Measurements from ENCODE around the gene DNAH6.

The DNAH6 gene

DNA sequence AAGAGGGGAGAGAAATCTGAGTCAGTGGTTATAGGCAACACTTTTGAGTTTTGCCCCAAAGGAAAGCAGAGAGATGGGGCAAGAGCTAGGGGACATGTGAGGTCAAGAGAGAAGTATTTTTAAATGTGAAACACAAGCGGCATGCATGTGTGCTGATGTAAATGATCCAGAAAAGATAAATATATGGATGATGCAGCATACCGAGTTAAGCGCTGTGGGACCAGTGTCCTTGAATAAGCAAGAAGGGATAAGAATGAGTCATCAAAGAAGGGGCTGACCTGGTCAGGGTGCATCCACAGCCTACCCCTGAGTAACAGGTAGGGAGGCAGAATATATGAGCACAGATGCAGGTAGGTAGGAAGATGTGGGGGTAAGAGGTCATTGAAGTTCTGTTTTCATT, 183.7 kb downstream of the DNAH6 start:
- DNase-seq, result no peak

DNA sequence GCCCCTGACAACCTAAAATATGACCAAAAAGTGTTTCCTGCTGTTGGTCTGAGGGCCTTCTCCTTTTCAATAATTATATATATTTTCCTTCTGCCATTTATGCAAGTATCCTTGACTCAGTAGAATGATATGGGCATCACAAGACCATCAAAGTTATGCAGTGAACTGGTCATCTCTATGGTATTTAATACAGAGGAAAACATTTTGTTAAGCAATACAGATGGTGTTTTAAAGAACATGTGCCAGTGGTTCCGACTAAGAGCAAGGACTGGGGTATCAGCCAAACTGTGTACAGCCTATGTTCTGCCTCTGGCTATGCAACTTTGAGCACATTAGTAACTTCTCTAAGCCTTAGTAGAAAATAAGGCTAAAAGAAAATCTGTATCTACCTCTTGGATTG, 185.6 kb downstream of the DNAH6 start:
- no peak for DNase-seq

DNA sequence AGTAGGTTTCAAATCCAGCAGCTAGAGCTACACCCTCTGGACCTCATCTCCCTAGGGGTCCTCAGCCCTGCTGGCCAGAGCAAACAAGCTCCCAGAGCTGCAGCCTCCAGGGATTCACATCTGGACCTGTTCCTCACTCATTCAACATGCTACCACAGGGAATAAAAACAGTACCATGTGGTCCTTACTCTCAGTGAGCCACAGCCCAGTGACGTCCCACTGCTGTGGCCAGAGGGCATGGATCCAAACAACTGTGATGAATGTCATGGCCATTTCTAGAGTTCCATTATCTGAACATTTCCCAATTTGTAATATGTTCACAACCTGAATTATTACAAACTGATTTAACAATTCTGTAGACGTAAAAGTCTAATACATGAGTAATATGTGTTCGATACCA, 186.6 kb downstream of the DNAH6 start:
- no peak for DNase-seq

DNA sequence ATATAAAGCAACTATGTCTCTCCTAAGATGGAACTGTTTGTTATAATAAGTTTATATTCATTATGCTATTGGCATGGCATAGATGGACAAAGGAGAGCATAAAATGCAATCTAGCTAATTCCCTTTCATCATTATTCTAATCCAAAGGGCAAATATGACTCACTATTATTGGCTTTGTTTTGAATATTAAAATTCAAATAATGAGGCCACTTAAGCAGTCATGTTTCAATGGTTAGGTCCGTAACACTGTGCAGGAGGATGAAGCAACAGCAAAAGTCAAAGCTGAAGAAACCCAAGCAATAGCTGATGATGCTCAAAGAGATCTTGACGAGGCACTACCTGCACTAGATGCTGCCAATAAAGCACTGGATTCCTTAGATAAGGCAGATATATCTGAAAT, 187.5 kb downstream of the DNAH6 start:
- no peak for DNase-seq

DNA sequence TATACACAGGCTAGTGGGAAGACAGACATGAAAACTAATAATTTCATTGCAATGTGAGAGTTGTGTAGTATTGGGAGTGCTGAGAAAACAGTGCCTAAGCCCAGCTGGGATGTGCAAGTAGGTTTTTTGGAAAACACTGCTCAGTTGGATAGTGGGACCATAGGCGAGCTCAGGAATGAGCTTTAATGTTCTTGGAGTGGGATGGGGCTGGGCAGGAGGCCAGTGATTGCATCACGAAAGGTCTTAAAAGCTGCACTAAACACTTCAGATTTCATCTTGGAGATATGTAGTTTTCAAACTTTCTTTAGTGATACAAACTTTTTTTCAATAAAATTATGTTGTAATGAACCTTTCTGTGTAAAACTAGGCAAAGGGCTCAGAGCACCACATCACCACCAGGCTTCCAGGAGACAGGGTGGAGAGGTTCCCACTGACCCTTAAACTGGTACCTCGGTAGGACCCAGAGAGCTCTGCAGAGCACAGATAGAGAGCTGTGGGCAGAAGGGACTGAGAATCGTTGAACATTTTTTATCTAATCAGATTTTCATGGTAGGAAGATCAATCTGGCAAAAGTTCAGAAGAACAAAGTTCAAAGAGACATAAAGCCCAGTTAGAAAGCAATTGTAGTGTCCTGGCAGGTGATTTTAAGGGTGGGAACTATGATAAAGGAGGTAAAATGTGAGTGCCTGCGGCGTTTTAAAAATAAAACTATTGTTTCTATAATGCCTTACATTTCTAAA, 188.4 kb downstream of the DNAH6 start:
- no peak for DNase-seq

DNA sequence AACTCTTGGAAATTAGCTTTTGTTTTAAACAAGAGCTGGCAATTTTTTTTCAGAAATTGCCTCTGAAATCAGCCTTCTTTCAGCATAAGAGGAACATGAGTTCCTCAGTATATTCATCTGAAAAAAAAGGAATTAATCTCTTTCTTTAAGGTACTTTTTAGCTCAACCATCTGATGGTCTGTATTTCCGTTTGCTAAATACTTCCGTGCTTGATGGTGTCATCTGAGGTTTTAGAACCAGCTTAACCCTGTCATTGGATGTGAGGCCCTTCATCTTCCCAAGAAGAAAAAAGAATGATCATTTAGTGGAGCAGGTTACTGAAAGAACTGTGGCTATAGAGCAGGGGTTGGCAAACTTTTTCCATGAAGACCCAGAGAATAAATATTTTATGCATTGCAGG, 189.6 kb downstream of the DNAH6 start:
- no peak for DNase-seq

DNA sequence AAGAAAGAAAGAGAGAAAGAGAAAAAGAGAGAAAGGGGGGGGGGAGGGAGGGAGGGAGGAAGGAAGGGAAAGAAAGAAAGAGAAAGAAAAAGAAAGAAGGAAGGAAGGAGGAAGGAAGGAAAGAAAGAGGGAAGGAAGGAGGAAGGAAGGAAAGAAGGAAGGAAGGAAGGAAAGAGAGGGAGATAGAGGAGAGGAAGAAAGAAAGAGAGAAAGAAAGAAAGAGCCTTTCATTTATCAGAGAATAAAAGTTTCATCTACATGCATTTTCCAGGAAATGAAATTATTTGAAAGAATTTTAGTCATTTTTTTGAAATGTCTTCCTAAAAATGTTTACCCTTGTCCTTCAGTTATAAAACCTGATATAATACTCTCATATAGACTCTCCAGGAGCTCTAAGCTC, 192.1 kb downstream of the DNAH6 start:
- DNase-seq, result no peak

DNA sequence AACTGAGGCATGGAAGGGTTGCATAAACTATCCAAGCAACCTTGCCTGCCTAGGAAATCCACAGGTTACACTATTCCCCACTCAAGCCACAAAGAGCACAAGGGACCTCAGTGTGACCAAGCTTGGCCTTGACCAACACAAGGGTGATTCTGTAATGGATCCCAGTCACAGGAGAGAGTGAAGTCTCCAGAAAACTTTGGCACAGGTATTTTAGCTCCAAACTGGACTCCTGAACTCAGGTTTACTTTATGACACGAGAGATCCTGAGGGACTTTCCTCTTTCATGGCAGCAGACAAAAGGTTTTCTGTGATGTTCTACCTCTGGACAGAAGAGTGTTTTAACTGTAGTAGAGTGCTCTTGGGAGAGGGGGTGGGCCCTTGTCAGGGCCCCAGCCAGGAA, 195.4 kb downstream of the DNAH6 start:
- no peak for DNase-seq

DNA sequence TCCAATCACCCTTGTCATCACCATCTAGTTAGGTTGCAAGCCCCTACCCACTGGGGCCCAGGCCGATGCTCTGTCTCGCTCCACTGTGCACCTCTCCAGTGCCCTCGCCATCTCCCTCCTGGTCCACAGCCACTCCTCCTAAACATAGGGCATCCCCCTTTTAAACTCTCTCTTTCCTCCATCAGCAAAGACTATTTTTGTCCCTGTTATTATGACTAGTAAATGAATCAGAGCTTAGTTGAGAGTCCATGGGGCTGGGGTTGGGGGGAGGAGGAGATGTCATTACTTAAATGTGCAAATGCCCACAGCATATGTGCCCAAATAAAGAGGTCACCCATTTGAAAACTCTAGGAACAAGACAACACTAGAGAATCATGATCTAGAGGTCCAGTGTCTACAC, 197.1 kb downstream of the DNAH6 start:
- DNase-seq, result no peak

DNA sequence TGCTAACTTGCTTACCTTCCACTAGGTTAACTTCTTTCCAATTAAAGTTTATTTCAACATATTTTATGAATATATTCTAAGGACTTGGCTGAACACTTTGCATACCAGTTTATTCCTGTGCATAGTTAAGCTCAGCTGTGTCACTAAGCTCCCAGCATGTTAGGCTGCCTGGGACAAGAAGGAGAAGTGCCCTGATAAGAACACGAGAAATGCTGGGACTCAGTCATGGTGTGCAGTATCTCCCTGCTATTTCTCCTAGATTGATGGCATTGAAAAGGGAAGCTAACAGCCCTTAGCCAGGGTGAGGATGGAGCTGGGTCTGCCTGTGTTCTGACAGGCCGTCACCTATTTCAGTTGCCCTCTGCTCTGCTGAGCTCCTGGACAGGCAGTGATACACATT, 200.3 kb downstream of the DNAH6 start:
- no peak for DNase-seq

DNA sequence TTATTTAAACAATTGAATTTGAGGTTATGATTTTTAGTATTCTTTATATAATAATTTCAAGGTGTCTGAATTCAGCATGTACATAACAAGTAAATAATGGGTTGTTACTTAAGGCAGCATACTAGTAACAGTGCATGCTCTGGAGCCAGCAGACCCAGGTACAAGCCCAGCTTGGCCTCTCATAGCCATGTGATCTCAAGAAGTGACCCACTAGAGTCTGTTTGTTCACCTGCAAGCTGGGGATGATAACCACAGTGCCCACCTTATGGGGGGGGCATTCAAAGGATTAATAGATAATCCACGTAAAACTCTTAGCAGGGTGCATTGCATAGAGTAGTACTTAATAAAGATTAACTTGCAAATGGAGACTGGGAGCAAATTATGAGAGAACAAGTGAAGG, 201.0 kb downstream of the DNAH6 start:
- DNase-seq, result no peak

DNA sequence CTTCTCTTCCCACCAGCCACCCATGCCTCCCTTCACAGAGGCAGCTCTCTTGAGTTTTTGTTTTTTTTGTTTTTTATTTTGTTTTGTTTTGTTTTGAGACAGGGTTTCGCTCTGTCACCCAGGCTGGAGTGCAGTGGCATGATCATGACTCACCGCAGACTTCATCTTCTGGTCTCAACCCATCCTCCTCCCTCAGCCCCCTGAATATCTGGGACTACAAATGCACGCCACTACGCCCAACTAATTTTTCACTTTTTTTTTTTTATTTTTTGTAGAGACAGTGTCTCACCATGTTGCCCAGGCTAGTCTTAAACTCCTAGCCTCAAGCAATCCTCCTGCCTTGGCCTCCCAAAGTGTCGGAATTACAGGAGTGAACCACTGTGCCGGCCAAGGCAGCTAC, 203.1 kb downstream of the DNAH6 start:
- no peak for DNase-seq

DNA sequence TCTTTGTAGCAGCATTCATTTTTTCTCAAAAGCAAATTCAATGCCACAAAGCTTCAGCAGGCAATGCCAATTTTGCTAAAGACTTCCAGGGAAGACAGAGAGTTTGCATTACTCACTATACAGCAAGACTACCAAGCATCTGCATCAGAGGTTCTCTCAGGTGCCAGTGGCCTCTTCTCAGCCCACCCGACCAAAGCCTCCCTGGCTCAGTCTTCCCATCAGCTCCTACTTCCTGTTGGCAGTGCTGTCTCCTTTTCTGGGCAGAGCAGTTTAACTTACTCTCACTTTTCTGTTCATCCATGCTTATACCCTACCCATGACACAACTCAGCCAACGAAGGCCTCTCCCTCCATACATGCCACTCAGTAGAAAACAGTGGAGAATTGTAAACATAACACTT, 207.5 kb downstream of the DNAH6 start:
- no peak for DNase-seq

DNA sequence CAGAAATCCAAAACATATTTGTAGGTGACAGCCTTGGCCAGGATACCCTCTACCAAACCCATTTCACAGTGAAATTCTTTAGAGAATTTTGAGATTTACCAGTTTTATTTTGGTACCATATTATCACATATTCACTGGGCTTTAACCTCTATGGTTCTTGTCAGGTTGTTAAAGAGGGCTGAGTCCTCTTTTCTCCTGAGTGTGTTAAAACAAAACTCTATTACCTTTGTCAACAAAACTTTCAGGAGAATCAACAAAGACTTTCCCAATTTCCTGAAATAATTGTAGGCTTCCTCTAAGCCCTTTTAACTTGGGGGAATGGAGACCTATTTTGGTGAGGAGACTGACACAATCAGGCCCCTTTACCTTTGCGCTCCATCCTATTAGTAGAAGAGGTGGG, 209.4 kb downstream of the DNAH6 start:
- no peak for DNase-seq

DNA sequence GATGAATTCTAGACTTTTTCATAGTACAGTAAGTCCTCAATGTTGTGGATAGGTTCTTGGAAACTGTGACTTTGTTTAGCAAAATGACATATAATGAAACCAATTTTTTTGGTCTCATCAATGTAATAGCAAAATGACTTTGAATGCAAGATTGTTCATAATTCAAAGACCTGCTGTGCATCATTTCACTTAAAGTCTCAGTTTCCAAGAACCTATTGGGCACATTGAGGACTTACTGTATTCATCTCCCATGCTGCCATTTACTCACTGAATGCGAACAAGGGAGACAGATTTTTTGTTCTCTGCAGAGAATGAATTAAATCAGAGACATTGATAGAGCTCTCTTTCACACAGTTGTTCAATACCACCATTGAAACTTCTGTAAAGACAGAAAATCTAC, 211.0 kb downstream of the DNAH6 start:
- no peak for DNase-seq

DNA sequence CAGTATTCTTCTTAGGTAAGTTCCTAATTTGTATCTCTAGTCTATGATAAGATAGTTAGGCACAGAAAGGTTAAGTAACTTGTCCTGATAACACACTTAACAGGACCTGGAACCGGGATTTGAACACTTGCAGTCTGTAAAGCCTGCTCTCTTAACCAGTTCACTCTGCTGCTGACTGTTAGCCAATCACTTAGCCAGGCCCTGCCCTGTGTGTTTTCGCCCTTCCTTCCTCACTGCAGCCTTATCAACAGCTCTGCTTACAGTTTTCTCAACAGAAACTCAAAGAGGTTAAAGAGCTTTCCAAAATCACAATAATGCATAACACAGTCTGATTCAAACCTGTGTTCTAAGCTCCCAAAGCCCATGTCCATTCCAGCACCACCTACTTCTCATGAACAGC, 212.9 kb downstream of the DNAH6 start:
- no peak for DNase-seq

DNA sequence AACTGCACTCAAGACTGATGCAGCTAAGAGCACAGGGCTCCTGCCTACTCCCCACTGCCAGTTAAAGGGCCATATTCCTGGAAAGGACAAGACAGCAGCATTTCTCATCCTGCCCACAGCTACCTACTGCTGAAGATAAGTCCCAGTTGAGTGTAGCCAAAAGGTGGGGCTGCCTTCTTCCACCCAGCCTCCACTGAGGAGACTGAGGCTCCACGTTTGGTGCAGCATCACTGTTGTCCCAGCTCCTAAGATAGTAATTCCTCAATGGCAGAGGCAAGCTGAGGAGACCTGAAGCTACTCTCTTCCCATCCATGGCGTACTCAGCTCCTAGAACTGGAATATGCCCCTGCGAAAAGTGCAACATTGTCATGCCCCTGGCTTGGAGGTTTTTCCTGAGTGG, 214.9 kb downstream of the DNAH6 start:
- no peak for DNase-seq

DNA sequence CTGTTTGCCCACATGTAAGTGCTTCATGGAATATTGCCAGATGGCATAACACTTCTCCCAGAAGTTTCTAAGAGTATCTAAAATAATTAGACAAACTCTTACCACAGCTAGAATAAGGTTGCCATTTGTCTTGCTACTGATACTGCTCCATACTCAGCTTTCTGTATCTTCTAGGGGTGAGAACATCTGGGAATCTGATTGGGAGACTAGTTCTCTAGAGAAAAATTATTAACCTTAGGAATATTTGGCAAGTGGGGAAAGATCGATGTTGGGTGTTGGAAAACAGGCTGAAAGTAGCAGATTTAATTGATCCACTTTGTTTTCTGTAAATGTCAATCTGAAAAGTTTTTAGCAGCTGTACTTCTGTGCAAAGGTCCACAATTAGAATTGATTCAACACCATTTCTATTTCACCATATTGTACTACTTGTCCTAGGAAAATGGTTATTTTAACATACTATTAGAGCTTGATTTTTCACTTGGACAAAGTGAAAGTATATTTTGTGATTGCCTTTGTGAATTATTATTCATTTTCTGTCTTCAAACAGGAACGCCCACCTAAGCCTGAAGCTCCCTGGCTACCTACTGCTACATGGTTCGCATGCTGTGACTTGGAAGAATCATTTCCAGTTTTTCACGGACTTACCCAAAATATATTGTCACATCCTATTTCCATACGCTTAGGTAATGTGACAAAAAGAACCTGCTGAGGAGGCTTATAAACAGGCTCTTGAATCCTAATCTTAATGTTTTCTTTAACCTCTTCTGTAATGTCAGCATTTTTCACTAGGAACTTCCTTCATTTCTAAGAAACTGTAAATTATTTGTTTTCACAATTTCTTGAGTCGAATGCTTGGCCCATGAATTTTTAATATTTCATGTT, 216.8 kb downstream of the DNAH6 start:
- DNase-seq, result no peak

DNA sequence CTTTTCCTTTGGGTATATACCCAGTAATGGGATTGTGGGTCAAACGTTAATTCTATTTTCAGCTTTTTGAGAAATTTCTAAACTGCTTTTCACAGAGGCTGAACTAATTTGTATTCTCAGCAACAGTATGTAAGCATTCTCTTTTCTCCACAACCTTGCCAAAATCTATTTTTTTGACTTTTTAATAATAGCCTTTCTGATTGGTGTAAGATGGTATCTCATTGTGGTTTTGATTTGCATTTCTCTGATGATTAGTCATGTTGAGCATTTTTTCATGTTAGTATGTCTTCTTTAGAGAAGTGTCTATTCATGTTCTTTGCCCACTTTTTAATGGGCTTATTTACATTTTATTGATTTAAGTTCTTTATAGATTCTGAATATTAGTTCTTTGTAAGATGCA, 219.1 kb downstream of the DNAH6 start:
- DNase-seq, result no peak

DNA sequence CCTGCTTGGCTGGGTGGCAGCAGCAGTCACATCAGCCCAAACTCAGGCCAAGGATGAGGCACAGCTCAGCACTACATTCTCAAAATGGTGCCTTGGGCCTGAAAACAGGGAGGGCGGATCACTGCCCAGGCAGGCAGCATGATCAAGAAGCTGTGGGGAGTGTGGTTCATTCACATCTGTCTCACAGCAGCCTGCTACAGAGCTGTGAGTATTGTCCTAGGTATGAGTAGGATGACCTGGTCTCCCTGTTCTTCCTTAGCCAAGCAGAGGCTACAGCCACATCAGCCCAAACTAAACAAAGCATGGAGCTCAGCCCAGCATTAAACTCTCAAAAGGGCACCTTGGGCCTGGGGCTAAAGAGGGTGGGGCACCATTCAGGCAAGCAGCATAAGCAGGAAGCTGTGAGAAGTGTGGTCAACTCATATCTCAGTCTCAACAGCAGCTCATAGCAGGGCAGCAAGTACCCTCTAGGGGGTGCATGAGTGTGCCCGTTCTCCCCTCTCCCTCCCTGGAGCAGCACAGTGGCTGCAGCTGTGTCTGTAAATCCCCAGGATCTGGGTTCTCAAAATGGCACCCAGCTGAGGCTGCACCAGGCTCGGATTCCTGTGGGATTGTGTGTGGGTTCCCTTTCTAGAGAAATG, 225.0 kb downstream of the DNAH6 start:
- DNase-seq, result no peak

DNA sequence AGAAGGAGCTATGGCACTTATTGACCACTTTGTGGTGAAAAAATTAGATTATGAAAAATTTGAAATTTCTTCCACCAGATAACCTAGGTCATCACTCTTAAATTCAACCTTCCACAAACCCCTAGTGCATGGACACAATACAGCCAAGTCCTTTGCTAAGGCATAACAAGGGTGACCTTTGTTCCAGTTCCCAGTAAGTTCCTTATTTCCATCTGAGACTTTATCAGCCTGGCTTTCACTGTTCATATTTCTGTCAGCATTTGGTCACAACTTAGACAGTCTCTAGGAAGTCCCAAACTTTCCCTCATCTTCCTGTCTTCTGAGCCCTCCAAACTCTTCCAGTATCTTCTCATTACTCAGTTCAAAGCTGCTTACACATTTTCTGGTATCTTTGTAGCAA, 232.0 kb downstream of the DNAH6 start:
- DNase-seq, result no peak

DNA sequence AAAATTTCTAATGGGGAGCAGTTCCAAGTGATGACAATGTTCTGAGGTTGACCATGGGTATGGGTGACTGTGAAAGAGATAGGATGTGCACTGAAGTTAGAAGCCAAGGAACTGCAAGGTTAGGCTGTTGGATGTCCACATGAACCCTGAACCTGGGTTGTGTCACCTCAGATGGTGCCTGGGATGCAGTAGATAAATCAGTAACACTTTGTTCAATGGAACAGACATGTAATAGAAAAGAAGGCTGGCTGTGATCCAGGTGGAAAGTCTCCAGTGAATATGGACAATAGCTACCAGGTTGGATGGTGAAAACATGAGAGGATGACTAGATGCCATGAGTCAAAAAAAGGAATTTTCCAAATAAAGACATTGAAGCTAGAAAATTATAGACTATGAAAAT, 233.1 kb downstream of the DNAH6 start:
- DNase-seq, result no peak

DNA sequence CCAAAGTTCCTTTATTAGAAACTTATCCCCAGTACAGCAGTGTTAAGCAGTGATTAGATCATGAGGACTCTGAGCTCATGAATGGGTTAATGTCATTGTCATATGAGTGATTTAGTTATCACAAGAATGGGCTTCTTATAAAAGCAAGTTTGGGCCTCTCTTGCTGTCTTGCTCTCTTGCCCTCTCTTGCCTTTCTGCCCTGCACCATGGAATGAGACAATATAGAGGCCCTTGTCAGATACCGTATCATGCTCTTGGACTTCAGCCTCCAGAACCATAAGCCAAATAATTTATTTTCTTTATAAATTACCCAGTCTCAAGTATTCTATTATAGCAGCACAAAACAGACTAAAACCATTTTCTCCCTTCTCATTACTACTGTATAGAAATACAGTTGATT, 238.8 kb downstream of the DNAH6 start:
- no peak for DNase-seq

DNA sequence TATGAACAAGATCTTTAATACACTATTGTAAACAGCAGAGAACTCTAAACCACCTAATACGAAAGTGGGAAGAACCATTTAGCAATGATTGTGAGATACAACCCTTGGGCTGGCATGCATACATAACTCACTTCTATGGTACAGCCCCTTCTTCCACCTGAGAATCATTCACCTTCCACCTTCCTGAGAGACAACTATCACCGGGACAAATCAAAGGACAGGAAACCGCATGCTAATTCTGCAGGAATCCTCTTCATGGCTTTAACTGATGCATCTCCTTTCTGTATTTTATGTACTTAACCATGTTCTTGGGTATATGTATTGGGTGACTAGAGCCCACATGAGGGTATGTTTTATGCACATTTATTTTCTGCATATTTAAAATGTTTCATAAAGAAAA, 241.3 kb downstream of the DNAH6 start:
- DNase-seq, result no peak
